Endodermal cell (in vitro differentiated cells): ENCODE measurements around the gene COLQ. TPM values are rescaled to one million over a fixed set of nuclear protein-coding genes. Genes with fewer than 3 reads are reported as not detected.

Source experiments
- DNase-seq: peaks from one replicate; pipeline ENCODE4 v3.0.0-alpha.2; 2017
- H3K27ac ChIP-seq: 2 replicates; pipeline ENCODE4 v1.5.1; 2013; ENCODE audit warnings: mild to moderate bottlenecking, low read depth, low read length, moderate library complexity
- H3K27me3 ChIP-seq: 2 replicates; pipeline ENCODE4 v1.6.1; 2013; ENCODE audit warnings: mild to moderate bottlenecking, low read length, moderate library complexity; ENCODE audit not compliant: insufficient read depth, control insufficient read depth, poor library complexity, severe bottlenecking
- H3K36me3 ChIP-seq: 2 replicates; pipeline ENCODE4 v1.7.0; 2013; ENCODE audit warnings: mild to moderate bottlenecking, low read length, moderate library complexity; ENCODE audit not compliant: control insufficient read depth, insufficient read depth
- H3K4me1 ChIP-seq: one replicate; pipeline ENCODE4 v1.7.0; 2013; ENCODE audit warnings: low read length; ENCODE audit not compliant: control insufficient read depth, insufficient read depth
- H3K4me3 ChIP-seq: 2 replicates; pipeline ENCODE4 v1.5.1; 2013; ENCODE audit warnings: mild to moderate bottlenecking, low read length, moderate library complexity
- H3K9ac ChIP-seq: 2 replicates; pipeline ENCODE4 v1.6.1; 2013; ENCODE audit warnings: mild to moderate bottlenecking, low read length, moderate library complexity; ENCODE audit not compliant: poor library complexity, severe bottlenecking; ENCODE audit errors: extremely low read depth
- H3K9me3 ChIP-seq: 2 replicates; pipeline ENCODE4 v1.6.1; 2013; ENCODE audit warnings: mild to moderate bottlenecking, low read length, moderate library complexity; ENCODE audit not compliant: control insufficient read depth
- H3K27ac Mint-ChIP-seq: 2 replicates; pipeline ENCODE4 v1.8.0; 2020; ENCODE audit warnings: mixed read lengths
- H3K27me3 Mint-ChIP-seq: 2 replicates; pipeline ENCODE4 v1.8.0; 2021; ENCODE audit warnings: mild to moderate bottlenecking, mixed read lengths; ENCODE audit not compliant: insufficient read depth
- H3K36me3 Mint-ChIP-seq: 2 replicates; pipeline ENCODE4 v1.8.0; 2020; ENCODE audit warnings: low read depth, mixed read lengths
- H3K4me1 Mint-ChIP-seq: 2 replicates; pipeline ENCODE4 v1.8.0; 2020; ENCODE audit warnings: mixed read lengths
- H3K4me3 Mint-ChIP-seq: 2 replicates; pipeline ENCODE4 v1.8.0; 2020; ENCODE audit warnings: mild to moderate bottlenecking, moderate library complexity, mixed read lengths
- H3K9me3 Mint-ChIP-seq: 2 replicates; pipeline ENCODE4 v1.8.0; 2020; ENCODE audit warnings: mild to moderate bottlenecking, mixed read lengths
- CTCF ChIP-seq: fragments of 200-600 bp; sonication (generic); conservative IDR thresholded peaks from 2 replicates; pipeline ENCODE4 v1.5.0; 2021; ENCODE audit warnings: antibody characterized with exemption, mild to moderate bottlenecking
- WGBS, 2 experiments: methylation state at CpG; one replicate each; pipeline versions ENCODE4 v1.1.5 to v1.1.7; 2013; ENCODE audit warnings: missing lambda C conversion rate in 2 of 2, mixed read lengths in 1 of 2; ENCODE audit not compliant: insufficient coverage in 1 of 2, insufficient read length in 1 of 2; 5-methylcytosine and 5-hydroxymethylcytosine counted together
- total RNA-seq, 2 donors: library from RNA; stranded (reverse); fragmentation: NEBNext Ultra II Directional in 1 of 2; extraction: Animal tissue kit (Norgen Biotek cat#: 25700) in 1 of 2; gene quantifications; 2 replicates in 1 of 2; 3 replicates in 1 of 2; pipeline ENCODE4 v1.2.1, GENCODE V29; 2021

COLQ gene
- total RNA-seq, 2 donors from 2014 or later = 3.1 to 7.3 TPM

- H3K4me1 Mint-ChIP-seq = peaks cover 7% of the 10 kb centered on the region
- no peak overlapping the region for H3K27ac Mint-ChIP-seq
- no peak for DNase-seq
- H3K27me3 Mint-ChIP-seq = no peaks in the 10 kb centered on the region
- Histone ChIP-seq H3K4me3 (no peak overlapping the region), H3K9me3 (no peaks in the 10 kb centered on the region), H3K4me1 (no peaks in the 10 kb centered on the region), H3K9ac (no peak overlapping the region), H3K36me3 (peaks cover 5% of the 10 kb centered on the region), H3K27ac (no peak overlapping the region), H3K27me3 (no peaks in the 10 kb centered on the region)
- H3K4me3 Mint-ChIP-seq = no peak overlapping the region
- 81 to 86% methylated on average over 3 of the region's 3 CpGs for WGBS, 2 experiments
- no peak for TF ChIP-seq CTCF
- peaks cover 24% of the 10 kb centered on the region for H3K36me3 Mint-ChIP-seq
- no peaks in the 10 kb centered on the region for H3K9me3 Mint-ChIP-seq
Measured at GRCh38 chr3:15553749-15554148, 32.2 kb upstream of the COLQ start.

DNA sequence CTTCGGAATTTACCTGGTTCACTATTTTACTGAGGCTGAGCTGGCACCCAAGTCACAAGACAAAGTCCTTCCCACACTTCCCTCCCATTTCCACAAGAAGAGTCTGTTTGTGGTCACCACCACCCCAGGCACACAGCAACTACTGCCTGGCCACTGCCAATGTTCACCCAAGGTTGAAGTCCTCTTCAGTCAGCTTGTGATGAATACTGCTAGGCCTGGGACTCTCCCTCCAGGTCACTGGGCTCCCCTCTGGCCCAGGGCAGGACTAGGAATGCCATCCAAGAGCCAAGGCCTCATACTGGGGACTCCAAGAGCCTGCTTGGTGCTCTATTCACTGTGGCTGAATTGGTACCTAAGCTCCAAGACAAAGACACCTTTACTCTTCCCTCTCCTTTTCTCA, 30.4 kb upstream of the COLQ start:
- WGBS, 2 experiments = 97% methylated on average over 1 of the region's 1 CpG; no CpG with 5 or more reads in 1 of the 2 experiments
- no peaks in the 10 kb centered on the region for H3K27me3 Mint-ChIP-seq
- H3K36me3 Mint-ChIP-seq = peaks cover 26% of the 10 kb centered on the region
- DNase-seq = no peak
- Histone ChIP-seq H3K27ac (no peak overlapping the region), H3K4me1 (no peaks in the 10 kb centered on the region), H3K27me3 (no peaks in the 10 kb centered on the region), H3K4me3 (no peak overlapping the region), H3K9ac (no peak overlapping the region), H3K9me3 (no peaks in the 10 kb centered on the region), H3K36me3 (peaks cover 5% of the 10 kb centered on the region)
- H3K4me3 Mint-ChIP-seq = no peak overlapping the region
- H3K4me1 Mint-ChIP-seq = peaks cover 7% of the 10 kb centered on the region
- H3K9me3 Mint-ChIP-seq = no peaks in the 10 kb centered on the region
- H3K27ac Mint-ChIP-seq = peak overlapping the region; percentile 55
- no peak for TF ChIP-seq CTCF

DNA sequence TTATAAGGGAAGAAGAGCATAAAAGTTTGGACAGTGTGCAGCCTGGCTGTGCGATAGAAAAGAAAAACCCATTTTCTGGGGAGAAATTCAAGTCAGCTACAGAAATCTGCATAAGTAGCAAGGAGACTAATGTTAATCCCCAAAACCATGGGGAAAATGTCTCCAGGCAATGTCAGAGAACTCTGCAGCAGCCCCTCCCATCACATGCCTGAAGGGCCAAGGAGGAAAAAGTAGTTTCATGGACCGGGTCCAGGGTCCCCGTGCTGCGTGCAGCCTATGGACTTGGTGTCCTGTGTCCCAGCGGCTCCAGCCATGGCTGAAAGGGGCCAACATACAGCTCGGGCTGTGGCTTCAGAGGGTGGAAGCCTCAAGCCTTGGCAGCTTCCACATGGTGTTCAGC, 28.3 kb upstream of the COLQ start:
- peaks cover 2% of the 10 kb centered on the region for H3K36me3 ChIP-seq
- 84 to 94% methylated on average over 2 to 6 of the region's 6 CpGs for WGBS, 2 experiments
- no peak overlapping the region for H3K27ac Mint-ChIP-seq
- no peaks in the 10 kb centered on the region for H3K27me3 Mint-ChIP-seq
- no peak overlapping the region for H3K27ac ChIP-seq
- H3K4me3 ChIP-seq = no peak overlapping the region
- peaks cover 7% of the 10 kb centered on the region for H3K4me1 Mint-ChIP-seq
- DNase-seq = no peak
- no peaks in the 10 kb centered on the region for H3K9me3 Mint-ChIP-seq
- peaks cover 21% of the 10 kb centered on the region for H3K36me3 Mint-ChIP-seq
- no peaks in the 10 kb centered on the region for H3K4me1 ChIP-seq
- no peaks in the 10 kb centered on the region for H3K9me3 ChIP-seq
- H3K4me3 Mint-ChIP-seq = no peak overlapping the region
- TF ChIP-seq CTCF = no peak
- H3K9ac ChIP-seq = no peak overlapping the region
- H3K27me3 ChIP-seq = no peaks in the 10 kb centered on the region
